ENCODE results near the gene SEMA4C. TPM values are rescaled to one million over a fixed set of nuclear protein-coding genes. Genes with fewer than 3 reads are reported as not detected.

Gene SEMA4C
- total and polyA plus RNA-seq, 3 donors from 2014 or later, result 10.5 to 17.6 (median 11.4) TPM

DNA sequence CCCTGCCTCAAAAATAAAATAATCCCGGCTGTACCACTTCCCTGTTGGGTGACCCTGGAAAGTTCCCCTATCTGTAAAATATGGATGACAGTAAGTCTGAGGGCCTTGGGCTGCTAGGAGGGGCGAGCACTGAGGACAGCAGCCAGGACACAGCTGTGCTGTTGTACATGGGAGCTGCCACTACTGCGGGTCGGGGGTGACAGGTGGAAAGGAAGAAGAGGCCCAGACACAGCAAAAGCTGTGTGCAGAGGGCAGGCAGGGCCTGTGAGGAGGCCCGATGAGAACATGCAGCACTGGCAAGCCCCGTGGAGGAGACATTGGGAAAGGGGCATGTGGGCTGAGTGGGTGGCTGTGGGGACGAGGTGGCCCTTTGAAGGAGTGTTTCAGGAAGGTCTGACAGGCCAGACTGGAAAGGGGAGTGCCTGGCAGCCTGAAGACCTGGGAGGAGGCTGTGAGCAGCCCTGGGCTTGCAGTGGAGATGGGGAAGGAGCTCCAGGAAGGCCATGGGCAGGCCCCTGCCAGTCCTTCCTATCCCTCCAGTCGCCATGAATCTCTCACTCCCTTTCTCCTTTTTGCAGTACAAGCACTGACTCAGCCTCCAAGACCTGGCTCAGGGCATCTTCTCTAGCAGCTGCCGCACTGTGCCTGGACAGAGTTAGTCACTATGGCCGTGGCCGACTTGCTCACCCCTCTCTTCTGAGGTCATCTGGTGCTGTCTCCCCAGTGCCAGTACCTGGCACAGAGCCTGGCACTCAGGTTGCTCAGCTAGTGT, 28.9 kb upstream of the SEMA4C start:
- H3K27me3 ChIP-seq, result no peaks in the 10 kb centered on the region
- no peaks in the 10 kb centered on the region for H3K9me3 ChIP-seq
- no peak for DNase-seq
- H3K4me1 ChIP-seq, result peaks cover 9% of the 10 kb centered on the region
- no peak overlapping the region for H3K27ac ChIP-seq
- H3K36me3 ChIP-seq (ENCODE audit: low read depth, missing control alignments), result no peaks in the 10 kb centered on the region
- 79 to 86% methylated on average over 11 of the region's 11 CpGs for WGBS, 2 donors
- H3K4me3 ChIP-seq, result no peak overlapping the region
- intact Hi-C loops (cut with DNase I; ENCODE audit: low total_unique reads), result no loop called here
- TF ChIP-seq, protein P1, sequence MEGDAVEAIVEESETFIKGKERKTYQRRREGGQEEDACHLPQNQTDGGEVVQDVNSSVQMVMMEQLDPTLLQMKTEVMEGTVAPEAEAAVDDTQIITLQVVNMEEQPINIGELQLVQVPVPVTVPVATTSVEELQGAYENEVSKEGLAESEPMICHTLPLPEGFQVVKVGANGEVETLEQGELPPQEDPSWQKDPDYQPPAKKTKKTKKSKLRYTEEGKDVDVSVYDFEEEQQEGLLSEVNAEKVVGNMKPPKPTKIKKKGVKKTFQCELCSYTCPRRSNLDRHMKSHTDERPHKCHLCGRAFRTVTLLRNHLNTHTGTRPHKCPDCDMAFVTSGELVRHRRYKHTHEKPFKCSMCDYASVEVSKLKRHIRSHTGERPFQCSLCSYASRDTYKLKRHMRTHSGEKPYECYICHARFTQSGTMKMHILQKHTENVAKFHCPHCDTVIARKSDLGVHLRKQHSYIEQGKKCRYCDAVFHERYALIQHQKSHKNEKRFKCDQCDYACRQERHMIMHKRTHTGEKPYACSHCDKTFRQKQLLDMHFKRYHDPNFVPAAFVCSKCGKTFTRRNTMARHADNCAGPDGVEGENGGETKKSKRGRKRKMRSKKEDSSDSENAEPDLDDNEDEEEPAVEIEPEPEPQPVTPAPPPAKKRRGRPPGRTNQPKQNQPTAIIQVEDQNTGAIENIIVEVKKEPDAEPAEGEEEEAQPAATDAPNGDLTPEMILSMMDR (IDR thresholded peaks at IDR 0.05), result no peak

DNA sequence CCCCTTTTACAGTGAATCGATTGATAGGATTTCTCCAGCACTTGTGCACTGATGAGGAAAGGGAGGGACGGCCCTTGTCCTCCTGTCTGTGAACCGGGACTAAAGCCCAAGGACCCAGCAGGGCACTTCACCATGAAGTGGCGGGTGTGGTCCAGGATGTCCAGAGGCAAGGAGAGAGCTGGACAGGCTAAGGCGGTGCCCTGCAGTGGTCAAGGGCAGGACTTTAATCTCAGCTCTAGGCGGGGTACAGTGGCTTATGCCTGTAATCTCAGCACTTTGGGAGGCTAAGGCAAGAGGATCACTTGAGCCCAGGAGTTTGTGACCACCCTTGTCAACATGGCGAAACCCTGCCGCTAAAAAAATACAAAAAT, 28.2 kb upstream of the SEMA4C start:
- Histone ChIP-seq H3K27me3 (no peaks in the 10 kb centered on the region), H3K4me1 (peaks cover 9% of the 10 kb centered on the region), H3K9me3 (no peaks in the 10 kb centered on the region), H3K4me3 (no peak overlapping the region), H3K36me3 (ENCODE audit: low read depth, missing control alignments) (no peaks in the 10 kb centered on the region), H3K27ac (no peak overlapping the region)
- no peak for DNase-seq
- intact Hi-C loops (cut with DNase I; ENCODE audit: low total_unique reads), result no loop called here
- TF ChIP-seq, protein P1 (IDR thresholded peaks at IDR 0.05), result no peak
- no peak for TF ChIP-seq POLR2A (IDR thresholded peaks at IDR 0.05)
- 86 to 89% methylated on average over 8 of the region's 8 CpGs for WGBS, 2 donors

DNA sequence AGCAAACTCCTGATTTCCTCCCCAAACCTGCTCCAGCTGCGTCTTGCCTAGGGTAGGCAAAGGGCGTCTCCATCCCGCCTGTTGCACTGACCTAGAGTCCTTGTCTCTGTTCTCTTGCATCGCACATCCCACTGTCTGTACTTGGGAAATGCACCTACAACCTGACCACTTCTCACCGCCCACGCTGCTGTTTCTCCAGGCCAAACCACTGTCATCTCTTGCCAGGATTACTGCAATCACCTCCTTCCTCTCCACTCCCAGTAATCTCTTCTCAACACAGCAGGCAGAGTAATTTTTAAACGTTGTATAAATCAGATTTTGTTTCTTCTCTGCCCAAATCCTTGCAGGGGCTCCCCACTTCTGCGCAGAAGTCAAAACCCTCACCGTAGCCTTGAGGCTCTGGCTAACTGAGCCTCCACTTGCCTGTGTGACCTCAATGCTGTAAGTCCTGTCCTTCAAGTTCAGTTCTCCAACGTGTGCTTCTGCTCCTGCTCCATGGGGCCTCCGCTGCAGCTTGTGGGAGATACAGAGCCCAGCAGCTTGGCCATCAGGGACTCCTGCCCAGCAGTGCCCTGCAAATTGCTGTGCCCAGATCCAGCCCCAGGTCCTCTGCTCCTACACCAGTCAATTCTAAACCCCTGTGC, 27.7 kb upstream of the SEMA4C start:
- DNase-seq, result no peak
- WGBS, 2 donors, result 78 to 81% methylated on average over 11 of the region's 11 CpGs
- no peak for TF ChIP-seq POLR2A (IDR thresholded peaks at IDR 0.05)
- TF ChIP-seq, protein P1 (IDR thresholded peaks at IDR 0.05), result no peak
- peaks cover 9% of the 10 kb centered on the region for H3K4me1 ChIP-seq
- no peak overlapping the region for H3K4me3 ChIP-seq
- H3K36me3 ChIP-seq (ENCODE audit: low read depth, missing control alignments), result no peaks in the 10 kb centered on the region
- H3K27ac ChIP-seq, result no peak overlapping the region
- no peaks in the 10 kb centered on the region for H3K27me3 ChIP-seq
- no peaks in the 10 kb centered on the region for H3K9me3 ChIP-seq
- intact Hi-C loops (cut with DNase I; ENCODE audit: low total_unique reads), result no loop called here

DNA sequence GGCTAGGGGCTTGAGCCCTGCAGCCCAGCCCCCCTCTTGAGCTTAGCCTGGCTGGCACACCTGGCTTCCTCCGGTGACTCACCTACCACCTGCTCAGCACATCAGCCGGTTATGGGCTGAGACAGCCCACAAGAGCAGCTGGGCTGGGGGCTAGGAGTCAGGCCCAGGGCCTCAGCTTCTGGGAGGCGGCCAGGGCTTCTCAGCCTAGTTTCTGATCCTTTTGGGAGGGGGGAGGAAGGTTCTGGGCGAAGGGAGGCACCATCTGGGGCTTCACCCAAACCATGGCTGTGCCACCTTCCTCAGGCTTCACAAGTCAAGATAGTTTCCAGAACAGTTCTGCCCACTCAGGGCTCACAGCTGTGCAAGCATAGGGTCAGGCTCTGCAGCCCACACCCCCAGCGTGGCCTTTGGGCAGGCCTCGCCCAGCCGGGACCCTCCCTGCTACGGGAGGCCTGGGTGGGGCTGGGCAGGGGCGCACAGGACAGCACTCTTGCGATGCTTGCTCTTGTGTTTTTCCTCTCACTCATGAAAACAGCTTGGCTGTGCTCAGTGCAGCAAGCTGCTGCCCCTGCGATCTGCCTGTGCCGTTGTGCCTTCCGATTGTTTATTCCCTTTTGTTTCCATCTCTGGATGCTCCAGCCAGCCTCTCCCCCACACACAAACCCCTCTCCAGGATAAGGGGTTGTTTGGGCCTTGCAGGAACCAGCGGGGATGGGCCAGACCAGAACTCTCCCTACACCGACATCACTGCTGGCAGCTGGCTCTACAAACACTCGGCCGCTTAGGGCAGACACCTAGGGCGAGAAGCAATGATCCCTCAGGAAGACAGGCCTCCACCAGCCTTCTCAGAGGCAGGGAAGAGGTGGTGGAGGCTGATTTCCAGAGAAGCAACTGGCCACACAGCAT, 26.1 kb upstream of the SEMA4C start:
- no peaks in the 10 kb centered on the region for H3K36me3 ChIP-seq (ENCODE audit: low read depth, missing control alignments)
- DNase-seq, result no peak
- no peak overlapping the region for H3K4me3 ChIP-seq
- TF ChIP-seq, protein P1 (IDR thresholded peaks at IDR 0.05), result no peak
- no peak for TF ChIP-seq POLR2A (IDR thresholded peaks at IDR 0.05)
- peaks cover 14% of the 10 kb centered on the region for H3K4me1 ChIP-seq
- H3K27me3 ChIP-seq, result no peaks in the 10 kb centered on the region
- intact Hi-C loops (cut with DNase I; ENCODE audit: low total_unique reads), result no loop called here
- WGBS, 2 donors, result 82 to 89% methylated on average over 14 to 18 of the region's 18 CpGs
- H3K27ac ChIP-seq, result no peak overlapping the region
- no peaks in the 10 kb centered on the region for H3K9me3 ChIP-seq

Data from testis (tissue), 3 donors.